Subcutaneous adipose tissue (tissue), 4 donors: Measurements from ENCODE around the gene ATG101. TPM values are rescaled to one million over a fixed set of nuclear protein-coding genes. Genes with fewer than 3 reads are reported as not detected.

Source experiments
- CTCF ChIP-seq: fragments of 450-650 bp; IDR thresholded peaks from one replicate; pipeline ENCODE4 v1.5.1; 2016; ENCODE audit warnings: low read depth, mild to moderate bottlenecking, control low read depth, antibody characterized with exemption, moderate library complexity
- total RNA-seq, 4 donors: library from RNA; depleted of rRNA; stranded (reverse); fragments of >200 nt; gene quantifications; one replicate each; pipeline ENCODE4 v1.1.0, GENCODE V29; 2016

The ATG101 gene
- total RNA-seq, 4 donors from 2014 or later = 16.3 to 29.9 (median 26.5) TPM

DNA sequence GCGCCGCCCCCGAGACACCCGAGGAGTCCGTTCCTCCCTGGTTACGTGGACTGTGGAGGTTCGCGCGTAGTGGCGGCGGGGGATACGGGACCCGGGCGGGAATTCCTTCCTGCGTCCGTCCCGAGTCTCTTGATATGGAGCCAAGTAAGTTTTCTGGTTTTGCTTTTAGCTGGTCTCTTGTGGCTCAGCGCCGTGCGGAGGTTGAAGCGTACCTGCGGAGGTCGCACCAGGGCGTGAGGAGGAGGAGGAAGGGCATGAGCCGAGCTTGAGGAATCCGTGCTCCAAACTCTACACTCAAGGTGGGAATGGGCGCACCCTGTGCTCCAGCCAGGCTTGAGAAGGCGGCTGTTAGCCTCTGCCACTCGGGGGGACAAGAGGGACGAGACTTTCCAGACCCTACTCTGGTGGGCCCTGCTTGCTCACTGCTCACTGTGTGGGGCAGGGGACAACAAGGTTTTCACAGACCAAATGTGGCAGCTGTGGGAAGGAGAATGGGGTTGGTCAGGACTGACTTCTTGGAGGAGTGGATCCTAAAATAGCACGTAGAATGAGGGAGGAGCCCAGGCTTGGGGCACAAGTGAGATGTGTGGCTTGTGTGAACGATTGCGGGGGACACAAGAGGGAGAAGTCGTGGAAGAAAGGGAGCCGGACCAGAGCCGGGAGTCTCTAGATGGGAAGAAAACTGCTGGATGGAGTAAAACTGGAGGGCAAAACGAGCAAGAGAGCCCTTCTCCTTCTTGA lies 577 bp downstream of the ATG101 start:
- no peak for TF ChIP-seq CTCF

DNA sequence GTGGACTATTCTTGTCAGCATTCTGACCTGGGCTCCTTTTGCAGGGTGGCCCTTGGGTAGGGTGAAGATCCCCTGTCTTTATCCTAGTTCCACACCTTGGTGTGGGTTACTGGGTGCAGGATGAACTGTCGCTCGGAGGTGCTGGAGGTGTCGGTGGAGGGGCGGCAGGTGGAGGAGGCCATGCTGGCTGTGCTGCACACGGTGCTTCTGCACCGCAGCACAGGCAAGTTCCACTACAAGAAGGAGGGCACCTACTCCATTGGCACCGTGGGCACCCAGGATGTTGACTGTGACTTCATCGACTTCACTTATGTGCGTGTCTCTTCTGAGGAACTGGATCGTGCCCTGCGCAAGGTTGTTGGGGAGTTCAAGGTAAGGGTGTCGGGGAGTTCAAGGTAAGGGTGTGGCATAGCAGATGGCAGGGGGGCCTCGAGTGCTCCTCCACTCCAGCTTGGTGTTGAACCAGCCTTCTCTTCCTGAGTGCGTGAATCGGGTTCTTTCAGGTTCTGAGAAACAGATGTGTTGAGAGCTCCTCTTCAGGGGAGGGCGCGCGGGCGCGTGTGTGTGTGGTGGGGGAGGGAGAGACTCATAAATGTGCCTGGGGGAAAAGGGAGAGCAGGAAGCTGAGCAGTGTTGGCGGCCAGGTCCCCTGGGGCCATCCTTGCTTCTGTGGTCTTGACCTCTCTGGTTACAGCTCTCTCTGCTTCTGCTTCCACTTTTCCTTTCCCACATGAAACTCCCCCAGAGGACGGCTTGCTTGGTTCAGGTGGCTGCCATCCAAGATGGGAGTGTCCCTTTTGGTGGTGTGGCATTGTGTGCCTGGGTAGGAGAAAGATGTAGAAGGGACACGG lies 4.0 kb downstream of the ATG101 start:
- no peak for TF ChIP-seq CTCF

DNA sequence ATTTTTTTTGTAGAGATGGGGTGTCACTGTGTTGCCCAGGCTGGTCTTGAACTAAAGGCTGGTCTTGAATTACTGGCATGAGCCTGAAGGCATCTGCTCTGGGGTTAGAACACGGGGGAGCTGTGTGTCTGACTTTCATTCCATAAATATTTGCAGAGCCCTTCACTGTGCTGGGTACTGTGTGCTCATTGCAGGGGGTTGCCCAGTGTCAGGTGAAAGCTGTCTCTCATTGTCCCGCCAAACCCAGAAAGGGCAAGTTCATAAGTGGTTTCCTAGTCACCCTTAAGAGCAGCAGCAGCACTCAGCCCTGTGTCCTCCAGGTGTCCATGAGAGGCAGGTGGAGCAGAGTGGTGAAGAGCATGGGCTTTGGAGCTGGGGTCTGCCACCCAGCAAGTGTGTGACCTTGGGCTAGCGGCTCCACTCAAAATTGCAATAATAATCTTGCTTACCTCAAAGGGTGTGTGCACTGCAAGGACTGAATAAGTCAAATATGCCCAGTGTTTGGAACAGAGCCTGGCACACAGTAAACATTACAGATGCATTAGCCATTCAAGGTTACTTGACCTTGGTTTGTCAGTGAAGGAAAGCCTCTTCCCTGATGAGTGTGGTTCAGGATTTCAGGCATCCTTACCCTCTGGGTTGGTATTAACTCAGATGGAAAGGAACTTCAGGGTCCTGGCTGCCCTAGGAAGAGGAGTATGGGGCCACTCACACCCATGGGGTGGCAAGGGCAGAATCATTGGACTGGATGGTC lies 5.4 kb downstream of the ATG101 start:
- TF ChIP-seq CTCF = no peak

DNA sequence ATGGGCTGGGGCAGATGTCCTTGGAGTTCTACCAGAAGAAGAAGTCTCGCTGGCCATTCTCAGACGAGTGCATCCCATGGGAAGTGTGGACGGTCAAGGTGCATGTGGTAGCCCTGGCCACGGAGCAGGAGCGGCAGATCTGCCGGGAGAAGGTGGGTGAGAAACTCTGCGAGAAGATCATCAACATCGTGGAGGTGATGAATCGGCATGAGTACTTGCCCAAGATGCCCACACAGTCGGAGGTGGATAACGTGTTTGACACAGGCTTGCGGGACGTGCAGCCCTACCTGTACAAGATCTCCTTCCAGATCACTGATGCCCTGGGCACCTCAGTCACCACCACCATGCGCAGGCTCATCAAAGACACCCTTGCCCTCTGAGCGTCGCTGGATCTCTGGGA lies 7.0 kb downstream of the ATG101 start:
- TF ChIP-seq CTCF = no peak

DNA sequence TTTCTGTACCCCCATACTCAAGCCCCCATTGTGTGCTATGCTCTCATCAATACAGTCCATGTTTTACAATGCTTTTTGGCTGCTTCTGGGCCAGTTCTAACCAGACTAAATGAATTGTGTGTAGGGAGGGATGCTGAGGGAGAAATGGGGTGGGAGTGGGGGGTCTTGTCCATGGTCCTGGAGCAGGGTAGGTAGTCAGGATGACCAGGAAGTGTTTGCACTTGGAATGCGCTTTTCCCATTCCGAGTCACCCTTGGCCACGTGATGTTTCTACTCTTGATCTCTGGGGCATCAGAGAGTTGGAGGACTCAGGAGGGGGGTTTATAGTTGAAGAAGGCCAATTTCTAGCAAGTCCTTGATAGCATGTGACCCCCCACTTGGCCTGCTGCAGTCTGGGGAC lies 8.5 kb downstream of the ATG101 start:
- no peak for TF ChIP-seq CTCF

- no peak for TF ChIP-seq CTCF
These were observed 10.0 kb downstream of the ATG101 start, which contains the start of gene SMIM41 for GRCh38 chr12:52079576-52080402. Gene SMIM41 (plus strand): TSS chr12:52079704. CDS start chr12:52079780, 76 bp downstream.
